Tibial nerve (tissue), 4 donors: Measurements from ENCODE around the gene ATRNL1. TPM values are rescaled to one million over a fixed set of nuclear protein-coding genes. Genes with fewer than 3 reads are reported as not detected.

Source experiments
- DNase-seq, 2 donors: peaks; one replicate each; pipeline ENCODE4 v3.0.0-alpha.2; 2019; ENCODE audit warnings: low spot score in 2 of 2
- H3K27ac ChIP-seq, 4 donors: fragments of 200-600 bp; sonication (generic) in 3 of 4; one replicate each; pipeline ENCODE4 v1.5.1; 2017 to 2019; ENCODE audit warnings: mild to moderate bottlenecking in 1 of 4
- H3K27me3 ChIP-seq, 2 donors: fragments of 200-600 bp; sonication (generic) in 1 of 2; one replicate each; pipeline versions ENCODE4 v1.5.1 to v1.6.0; 2017 to 2019
- H3K36me3 ChIP-seq, 3 donors: fragments of 200-600 bp; sonication (generic); one replicate each; pipeline ENCODE4 v1.5.1; 2018 to 2019
- H3K4me1 ChIP-seq, 4 donors: fragments of 200-600 bp; sonication (generic) in 3 of 4; one replicate each; pipeline ENCODE4 v1.5.1; 2017 to 2019
- H3K4me3 ChIP-seq, 4 donors: fragments of 200-600 bp; sonication (generic) in 3 of 4; one replicate each; pipeline ENCODE4 v1.5.1; 2017 to 2019; ENCODE audit warnings: mild to moderate bottlenecking in 1 of 4, moderate library complexity in 1 of 4
- H3K9me3 ChIP-seq, 4 donors: fragments of 200-600 bp; sonication (generic) in 3 of 4; one replicate each; pipeline ENCODE4 v1.5.1; 2017 to 2019
- EP300 ChIP-seq, 2 donors: sonication (generic); formaldehyde crosslinking; IDR thresholded peaks; one replicate each; pipeline ENCODE4 v1.6.1; 2017; ENCODE audit warnings: antibody characterized with exemption in 2 of 2, mild to moderate bottlenecking in 1 of 2
- POLR2A ChIP-seq, 2 donors: fragments of 450-650 bp; IDR thresholded peaks; one replicate each; pipeline ENCODE4 v1.6.1; 2017; ENCODE audit warnings: antibody characterized with exemption in 2 of 2, mild to moderate bottlenecking in 2 of 2, moderate library complexity in 2 of 2
- WGBS, 2 donors: methylation state at CpG; one replicate each; pipeline ENCODE4 v1.1.5; 2018; 5-methylcytosine and 5-hydroxymethylcytosine counted together
- total RNA-seq, 4 donors: library from RNA; depleted of rRNA; stranded (reverse); fragments of >200 nt; gene quantifications; one replicate each; pipeline ENCODE4 v1.1.0, GENCODE V29; 2016
- TF ChIP-seq, protein P1 (sequence below), 5 experiments: fragments of 200-600 bp in 3 of 5; fragments of 450-650 bp in 2 of 5; sonication (generic) in 3 of 5; IDR thresholded peaks; one replicate each; pipeline ENCODE4 v1.5.1; 2016 to 2019; ENCODE audit warnings: antibody characterized with exemption in 5 of 5, mild to moderate bottlenecking in 3 of 5, moderate library complexity in 2 of 5

The ATRNL1 gene
- total RNA-seq, 4 donors from 2014 or later: 1.0 to 5.4 (median 2.7) TPM

DNA sequence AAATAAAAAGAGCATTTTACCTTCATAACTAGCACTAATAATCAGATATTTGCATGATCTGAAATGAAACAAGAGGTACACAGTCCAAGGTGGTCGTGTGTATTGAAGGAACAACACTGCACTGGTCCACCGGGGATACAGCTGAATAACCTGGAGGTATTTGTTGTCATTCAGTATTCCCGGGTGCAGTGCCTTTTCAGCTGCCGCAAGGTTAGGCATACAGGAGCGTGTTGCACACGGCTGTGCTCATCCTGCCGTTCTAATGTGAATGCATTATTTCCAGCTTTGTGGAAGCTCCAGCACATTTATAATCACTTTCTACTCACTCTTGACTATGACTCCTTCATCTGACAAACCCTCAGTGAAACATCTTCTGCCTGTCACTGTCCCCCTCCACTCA is 802.0 kb downstream of the ATRNL1 start:
- WGBS, 2 donors: 73 to 85% methylated on average over 7 of the region's 7 CpGs
- DNase-seq: no peak
- no peaks in the 10 kb centered on the region for H3K4me1 ChIP-seq
- no peak overlapping the region for H3K27ac ChIP-seq
- no peaks in the 10 kb centered on the region for H3K27me3 ChIP-seq
- no peaks in the 10 kb centered on the region for H3K9me3 ChIP-seq
- H3K4me3 ChIP-seq: no peak overlapping the region
- TF ChIP-seq, protein P1, sequence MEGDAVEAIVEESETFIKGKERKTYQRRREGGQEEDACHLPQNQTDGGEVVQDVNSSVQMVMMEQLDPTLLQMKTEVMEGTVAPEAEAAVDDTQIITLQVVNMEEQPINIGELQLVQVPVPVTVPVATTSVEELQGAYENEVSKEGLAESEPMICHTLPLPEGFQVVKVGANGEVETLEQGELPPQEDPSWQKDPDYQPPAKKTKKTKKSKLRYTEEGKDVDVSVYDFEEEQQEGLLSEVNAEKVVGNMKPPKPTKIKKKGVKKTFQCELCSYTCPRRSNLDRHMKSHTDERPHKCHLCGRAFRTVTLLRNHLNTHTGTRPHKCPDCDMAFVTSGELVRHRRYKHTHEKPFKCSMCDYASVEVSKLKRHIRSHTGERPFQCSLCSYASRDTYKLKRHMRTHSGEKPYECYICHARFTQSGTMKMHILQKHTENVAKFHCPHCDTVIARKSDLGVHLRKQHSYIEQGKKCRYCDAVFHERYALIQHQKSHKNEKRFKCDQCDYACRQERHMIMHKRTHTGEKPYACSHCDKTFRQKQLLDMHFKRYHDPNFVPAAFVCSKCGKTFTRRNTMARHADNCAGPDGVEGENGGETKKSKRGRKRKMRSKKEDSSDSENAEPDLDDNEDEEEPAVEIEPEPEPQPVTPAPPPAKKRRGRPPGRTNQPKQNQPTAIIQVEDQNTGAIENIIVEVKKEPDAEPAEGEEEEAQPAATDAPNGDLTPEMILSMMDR (IDR thresholded peaks at IDR 0.05): no peak
- TF ChIP-seq POLR2A (IDR thresholded peaks at IDR 0.05) (no peak), EP300 (IDR thresholded peaks at IDR 0.05) (no peak)
- H3K36me3 ChIP-seq: no peaks in the 10 kb centered on the region

DNA sequence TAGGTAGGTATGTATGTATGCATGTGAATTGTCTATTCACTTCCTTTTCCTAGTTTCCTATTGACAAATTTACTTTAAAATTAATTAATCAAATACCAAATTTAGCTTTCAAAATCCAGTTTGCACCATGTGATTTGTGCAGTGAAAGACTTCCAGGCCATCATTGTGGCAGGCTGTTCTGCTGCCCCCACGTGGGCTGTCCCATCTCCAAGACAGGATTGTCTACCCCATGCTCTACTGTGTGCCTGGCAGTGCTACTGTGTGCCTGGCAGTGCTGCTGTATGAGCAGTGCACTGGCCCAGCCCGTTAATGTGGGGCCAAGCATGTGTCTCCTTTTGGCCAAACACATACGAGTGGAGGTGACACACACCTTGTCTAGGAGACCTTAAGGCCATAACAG is 805.1 kb downstream of the ATRNL1 start:
- H3K4me1 ChIP-seq: no peaks in the 10 kb centered on the region
- no peaks in the 10 kb centered on the region for H3K9me3 ChIP-seq
- no peaks in the 10 kb centered on the region for H3K27me3 ChIP-seq
- H3K4me3 ChIP-seq: no peak overlapping the region
- no peaks in the 10 kb centered on the region for H3K36me3 ChIP-seq
- TF ChIP-seq POLR2A (IDR thresholded peaks at IDR 0.05): no peak
- no peak for TF ChIP-seq EP300 (IDR thresholded peaks at IDR 0.05)
- TF ChIP-seq, protein P1 (IDR thresholded peaks at IDR 0.05): no peak
- no peak overlapping the region for H3K27ac ChIP-seq
- no peak for DNase-seq
- WGBS, 2 donors: 73 to 83% methylated on average over 3 of the region's 3 CpGs

DNA sequence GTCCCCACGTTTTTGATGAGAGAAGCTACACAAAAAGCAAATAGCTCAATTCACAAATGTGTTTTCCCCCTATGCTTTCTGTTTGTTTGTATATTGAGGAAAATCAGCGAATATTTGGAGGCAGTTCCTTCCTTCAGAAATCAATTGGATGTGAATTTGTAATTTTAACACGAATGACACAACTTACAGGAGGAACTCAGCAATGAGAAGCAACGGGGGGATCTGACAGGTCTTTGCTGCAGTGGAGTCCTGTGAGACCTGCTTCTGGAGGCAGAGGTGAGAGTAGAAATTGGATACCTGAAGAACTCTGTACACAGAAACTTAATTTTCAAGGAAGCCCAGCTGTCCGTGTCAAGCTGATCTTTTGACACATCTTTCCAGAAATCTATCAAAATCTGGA is 809.4 kb downstream of the ATRNL1 start:
- no peak overlapping the region for H3K27ac ChIP-seq
- no peaks in the 10 kb centered on the region for H3K4me1 ChIP-seq
- WGBS, 2 donors: 68 to 73% methylated on average over 5 of the region's 5 CpGs
- H3K4me3 ChIP-seq: no peak overlapping the region
- no peaks in the 10 kb centered on the region for H3K9me3 ChIP-seq
- H3K27me3 ChIP-seq: no peaks in the 10 kb centered on the region
- DNase-seq: no peak
- H3K36me3 ChIP-seq: no peaks in the 10 kb centered on the region
- TF ChIP-seq, protein P1 (IDR thresholded peaks at IDR 0.05): no peak
- TF ChIP-seq POLR2A (IDR thresholded peaks at IDR 0.05): no peak
- no peak for TF ChIP-seq EP300 (IDR thresholded peaks at IDR 0.05)

DNA sequence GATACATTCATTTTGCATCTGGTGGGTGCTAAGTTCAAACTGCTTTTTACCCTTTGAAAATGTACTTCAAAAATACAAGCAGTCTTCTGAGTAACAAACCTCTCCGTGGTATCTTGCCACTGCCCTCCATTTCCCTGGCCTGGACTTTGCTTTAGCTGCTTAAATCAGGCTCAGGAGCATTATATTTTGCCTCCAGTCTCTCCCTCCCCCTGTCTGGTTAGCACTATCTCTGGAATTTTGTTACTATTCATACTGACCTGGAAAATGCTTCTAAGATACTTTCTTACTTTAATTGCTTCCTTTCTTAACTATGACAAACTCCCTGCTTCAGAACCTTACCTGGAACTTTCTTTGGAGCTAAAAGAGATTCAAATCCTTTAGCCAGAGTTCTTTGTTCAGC is 810.0 kb downstream of the ATRNL1 start:
- Histone ChIP-seq H3K27me3 (no peaks in the 10 kb centered on the region), H3K36me3 (no peaks in the 10 kb centered on the region), H3K27ac (no peak overlapping the region), H3K4me3 (no peak overlapping the region), H3K4me1 (no peaks in the 10 kb centered on the region), H3K9me3 (no peaks in the 10 kb centered on the region)
- 68 to 85% methylated on average over 1 of the region's 1 CpG for WGBS, 2 donors
- DNase-seq: no peak
- TF ChIP-seq EP300 (IDR thresholded peaks at IDR 0.05) (no peak), POLR2A (IDR thresholded peaks at IDR 0.05) (no peak)
- TF ChIP-seq, protein P1 (IDR thresholded peaks at IDR 0.05): no peak

DNA sequence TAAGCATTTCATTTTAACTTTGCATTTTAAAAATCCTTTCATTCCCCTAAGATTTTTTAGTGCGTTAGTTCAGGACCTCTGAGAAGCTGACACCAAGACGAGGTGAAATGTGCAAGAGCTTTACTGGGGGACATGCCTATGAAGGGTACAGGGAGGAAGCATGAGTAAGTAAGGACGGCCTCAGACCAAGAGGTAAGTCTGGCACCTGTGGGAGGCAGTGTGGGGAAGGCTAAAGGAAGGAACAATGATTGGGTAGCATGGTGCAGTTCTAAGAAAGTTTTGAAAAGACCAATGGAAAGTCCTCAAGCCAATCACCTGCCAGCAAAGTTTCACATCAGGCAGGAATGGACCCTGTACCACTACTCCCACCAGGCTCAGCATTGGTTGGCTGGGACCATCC is 810.7 kb downstream of the ATRNL1 start:
- 90 to 93% methylated on average over 3 of the region's 3 CpGs for WGBS, 2 donors
- TF ChIP-seq, protein P1 (IDR thresholded peaks at IDR 0.05): no peak
- TF ChIP-seq POLR2A (IDR thresholded peaks at IDR 0.05) (no peak), EP300 (IDR thresholded peaks at IDR 0.05) (no peak)
- no peaks in the 10 kb centered on the region for H3K27me3 ChIP-seq

More for the DNA sequence above, 810.7 kb downstream of the ATRNL1 start:
- DNase-seq: no peak
- Histone ChIP-seq H3K9me3 (no peaks in the 10 kb centered on the region), H3K27ac (no peak overlapping the region), H3K4me3 (no peak overlapping the region), H3K36me3 (no peaks in the 10 kb centered on the region), H3K4me1 (no peaks in the 10 kb centered on the region)
